HUES6 (cell line): ENCODE results near the gene PDE10A.
"Not testable (repeated sequence)": the region's sequence is repeated elsewhere in the genome, so short reads cannot be mapped to it uniquely, and the experiment has no call there.

Source experiments
- H3K27ac ChIP-seq: 2 replicates; pipeline ENCODE4 v1.7.0; 2013; ENCODE audit warnings: low read depth, mild to moderate bottlenecking, low read length, inconsistent platforms
- H3K27me3 ChIP-seq: 2 replicates; pipeline ENCODE4 v1.6.1; 2013; ENCODE audit warnings: low read length; ENCODE audit not compliant: control insufficient read depth, insufficient read depth
- H3K36me3 ChIP-seq: 2 replicates; pipeline ENCODE4 v1.6.1; 2013; ENCODE audit warnings: low read length; ENCODE audit not compliant: control insufficient read depth, insufficient read depth
- H3K4me1 ChIP-seq: 2 replicates; pipeline ENCODE4 v1.6.1; 2013; ENCODE audit warnings: low read length; ENCODE audit not compliant: control insufficient read depth, insufficient read depth
- H3K4me3 ChIP-seq: 2 replicates; pipeline ENCODE4 v1.5.1; 2013; ENCODE audit warnings: low read depth, low read length
- H3K9ac ChIP-seq: one replicate; pipeline ENCODE4 v1.6.1; 2013; ENCODE audit warnings: mild to moderate bottlenecking, low read length
- H3K9me3 ChIP-seq: 2 replicates; pipeline ENCODE4 v1.6.1; 2013; ENCODE audit warnings: low read depth, low read length; ENCODE audit not compliant: control insufficient read depth, insufficient read depth

PDE10A gene

DNA sequence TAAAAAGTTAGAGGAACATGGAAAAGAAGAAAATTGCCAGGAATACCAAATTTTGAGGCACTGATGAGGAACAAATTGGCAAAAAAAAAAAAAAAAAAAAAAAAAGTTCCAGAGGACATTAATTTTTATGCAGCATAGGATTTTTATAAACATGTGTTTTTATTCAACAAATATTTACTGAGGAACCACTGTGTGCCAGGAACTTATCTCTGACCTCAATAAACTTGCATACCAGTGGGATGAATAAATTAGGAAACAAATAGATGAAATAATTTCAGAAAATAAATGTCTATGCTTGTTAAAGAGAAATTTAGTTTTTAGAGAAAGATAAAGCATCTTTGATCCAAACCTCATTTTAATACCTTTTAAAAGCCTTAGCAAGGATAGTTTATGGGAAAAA is 175.1 kb downstream of the PDE10A start:
- no peak overlapping the region for H3K4me3 ChIP-seq
- no peaks in the 10 kb centered on the region for H3K9me3 ChIP-seq
- H3K4me1 ChIP-seq = peaks cover 7% of the 10 kb centered on the region
- no peaks in the 10 kb centered on the region for H3K36me3 ChIP-seq
- no peak overlapping the region for H3K9ac ChIP-seq
- H3K27ac ChIP-seq = no peak overlapping the region
- no peaks in the 10 kb centered on the region for H3K27me3 ChIP-seq

DNA sequence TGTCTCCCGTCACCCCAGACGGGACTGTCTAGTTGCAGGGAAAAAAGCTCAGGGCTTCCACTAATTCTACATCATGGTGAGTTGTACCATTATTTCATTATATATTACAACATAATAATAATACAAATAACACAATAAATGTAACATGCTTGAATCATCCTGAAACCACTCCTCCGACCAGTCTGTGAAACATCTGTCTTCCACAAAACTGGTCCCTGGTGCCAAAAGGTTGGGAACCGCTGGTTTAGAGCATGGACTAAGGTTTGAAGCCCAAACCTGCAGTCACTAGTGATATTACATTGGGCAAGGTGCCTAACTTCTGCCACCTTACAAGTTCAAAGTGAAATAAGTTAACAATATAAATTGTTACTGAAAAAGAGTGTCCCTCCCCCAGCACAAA is 175.7 kb downstream of the PDE10A start:
- Histone ChIP-seq H3K9me3 (no peaks in the 10 kb centered on the region), H3K27me3 (no peaks in the 10 kb centered on the region), H3K27ac (no peak overlapping the region), H3K4me3 (no peak overlapping the region), H3K9ac (no peak overlapping the region), H3K36me3 (no peaks in the 10 kb centered on the region), H3K4me1 (peaks cover 7% of the 10 kb centered on the region)

DNA sequence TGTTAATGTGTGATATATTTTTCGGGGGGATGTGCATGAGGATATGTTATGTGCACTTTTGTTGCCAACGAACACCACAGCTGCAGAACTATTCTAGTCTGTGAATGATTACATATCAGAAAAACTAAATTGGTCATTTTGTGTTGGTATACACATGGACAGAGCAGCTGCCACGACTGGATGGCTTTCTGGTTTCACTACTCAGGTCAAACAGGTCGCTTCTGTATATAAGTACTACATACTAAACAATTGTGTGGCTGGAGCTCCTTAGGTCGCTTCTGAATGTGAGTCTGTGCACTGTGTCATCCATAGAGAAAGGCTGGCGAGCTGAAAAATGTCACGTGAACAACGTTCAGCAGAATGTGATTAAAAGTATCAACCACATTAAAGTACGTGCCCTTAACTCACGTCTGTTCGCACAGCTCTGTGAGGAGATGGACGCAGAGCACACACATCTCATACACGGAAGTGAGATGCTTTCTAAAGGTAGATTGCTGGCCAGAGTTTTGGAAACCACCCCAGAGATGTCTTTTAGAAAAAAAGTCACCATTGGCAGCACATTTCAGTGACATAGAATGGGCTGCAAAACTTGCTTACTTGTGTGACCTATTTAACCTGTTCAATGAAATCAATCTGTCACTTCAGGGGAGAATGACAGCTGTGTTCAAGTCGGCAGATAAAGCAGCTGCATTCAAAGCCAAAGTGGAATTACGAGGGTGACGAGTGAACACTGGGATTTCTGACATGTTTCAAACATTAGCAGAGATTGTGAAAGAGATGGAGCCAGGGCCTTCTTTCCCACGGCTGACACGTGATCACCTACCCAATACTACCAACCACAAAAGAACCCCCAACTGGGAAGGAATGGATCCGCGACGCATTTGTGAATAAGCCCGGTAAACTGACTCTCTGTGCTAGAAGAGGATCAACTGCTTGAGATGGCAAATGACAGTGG is 176.6 kb downstream of the PDE10A start:
- H3K36me3 ChIP-seq = no peaks in the 10 kb centered on the region
- H3K4me1 ChIP-seq = peaks cover 7% of the 10 kb centered on the region
- no peaks in the 10 kb centered on the region for H3K27me3 ChIP-seq
- no peak overlapping the region for H3K27ac ChIP-seq
- H3K9ac ChIP-seq = no peak overlapping the region
- H3K9me3 ChIP-seq = no peaks in the 10 kb centered on the region
- no peak overlapping the region for H3K4me3 ChIP-seq

- Histone ChIP-seq H3K9ac (no peak overlapping the region), H3K4me3 (no peak overlapping the region), H3K36me3 (no peaks in the 10 kb centered on the region), H3K27ac (no peak overlapping the region), H3K4me1 (peaks cover 7% of the 10 kb centered on the region), H3K9me3 (no peaks in the 10 kb centered on the region), H3K27me3 (no peaks in the 10 kb centered on the region)
Observed at GRCh38 chr6:165484178-165484889, 178.7 kb downstream of the PDE10A start.

DNA sequence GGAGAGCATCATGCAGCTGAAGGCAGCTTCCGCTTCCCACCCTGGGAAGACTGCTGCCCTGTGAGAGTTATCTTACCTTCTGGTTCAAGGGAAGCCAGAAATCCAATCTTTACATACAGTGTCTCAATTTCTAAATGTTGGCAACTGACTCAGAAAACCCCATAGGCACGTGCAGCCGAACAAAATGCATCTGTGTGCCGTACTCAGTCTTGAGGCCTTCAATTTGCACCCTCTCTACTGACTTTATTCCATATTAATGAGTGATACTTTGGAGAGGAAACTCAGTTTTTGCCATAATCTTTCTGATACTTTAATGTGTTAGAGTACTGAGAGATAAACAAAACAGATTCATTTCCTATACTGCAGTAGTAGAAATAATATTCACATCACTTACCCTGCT is 181.1 kb downstream of the PDE10A start:
- Histone ChIP-seq H3K9ac (no peak overlapping the region), H3K4me1 (peaks cover 18% of the 10 kb centered on the region), H3K27me3 (no peaks in the 10 kb centered on the region), H3K9me3 (no peaks in the 10 kb centered on the region), H3K27ac (no peak overlapping the region), H3K36me3 (no peaks in the 10 kb centered on the region), H3K4me3 (no peak overlapping the region)

GRCh38 chr6:165480916-165481315 is 182.1 kb downstream of the PDE10A start:
- H3K9ac ChIP-seq = no peak overlapping the region
- no peak overlapping the region for H3K4me3 ChIP-seq
- H3K9me3 ChIP-seq = no peaks in the 10 kb centered on the region
- H3K36me3 ChIP-seq = no peaks in the 10 kb centered on the region
- no peak overlapping the region for H3K27ac ChIP-seq
- peaks cover 18% of the 10 kb centered on the region for H3K4me1 ChIP-seq
- H3K27me3 ChIP-seq = no peaks in the 10 kb centered on the region

DNA sequence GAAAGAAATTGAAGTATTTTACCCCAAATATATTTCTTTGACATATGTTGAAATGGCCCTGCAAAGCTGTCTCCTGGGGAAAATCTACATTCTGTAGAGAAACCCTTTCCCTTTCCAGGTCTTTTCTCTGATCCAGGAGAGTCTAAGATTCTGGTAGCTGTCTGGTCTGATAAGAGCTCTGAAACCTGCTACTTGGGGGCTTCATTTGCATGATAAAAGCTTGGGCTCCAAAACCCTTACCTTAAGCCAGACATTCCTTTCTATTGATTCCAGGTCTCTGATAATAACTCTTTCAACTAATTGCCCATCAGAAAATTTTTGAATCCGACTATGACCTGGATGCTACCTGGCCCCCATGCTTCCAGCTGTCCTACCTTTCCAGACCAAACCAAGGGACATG is 184.5 kb downstream of the PDE10A start:
- Histone ChIP-seq H3K27ac (no peak overlapping the region), H3K4me1 (peaks cover 11% of the 10 kb centered on the region), H3K9ac (no peak overlapping the region), H3K4me3 (no peak overlapping the region), H3K36me3 (no peaks in the 10 kb centered on the region), H3K27me3 (no peaks in the 10 kb centered on the region), H3K9me3 (no peaks in the 10 kb centered on the region)

GRCh38 chr6:165469483-165469882 is 193.6 kb downstream of the PDE10A start:
- H3K27me3 ChIP-seq = no peaks in the 10 kb centered on the region
- no peak overlapping the region for H3K9ac ChIP-seq
- H3K4me3 ChIP-seq = no peak overlapping the region
- no peaks in the 10 kb centered on the region for H3K4me1 ChIP-seq
- no peaks in the 10 kb centered on the region for H3K36me3 ChIP-seq
- H3K27ac ChIP-seq = no peak overlapping the region
- H3K9me3 ChIP-seq = peaks cover 13% of the 10 kb centered on the region

GRCh38 chr6:165468340-165469235 is 194.5 kb downstream of the PDE10A start:
- no peaks in the 10 kb centered on the region for H3K36me3 ChIP-seq

DNA sequence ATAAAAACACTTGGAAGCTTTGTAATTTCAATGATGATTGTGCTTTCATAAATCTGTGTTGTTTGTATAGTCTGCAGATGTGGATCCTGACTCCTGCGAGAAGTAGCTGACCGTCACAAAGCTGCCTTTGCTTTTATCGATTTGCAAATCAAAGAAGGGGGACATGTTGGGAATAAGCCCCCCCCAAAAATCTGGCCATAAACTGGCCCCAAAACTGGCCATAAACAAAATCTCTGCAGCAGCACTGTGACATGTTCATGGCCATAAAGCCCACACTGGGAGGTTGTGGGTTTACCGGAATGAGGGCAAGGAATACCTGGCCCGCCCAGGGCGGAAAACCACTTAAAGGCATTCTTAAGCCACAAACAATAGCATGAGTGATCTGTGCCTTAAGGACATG is 199.5 kb downstream of the PDE10A start:
- H3K36me3 ChIP-seq, H3K27ac ChIP-seq, H3K27me3 ChIP-seq, H3K9ac ChIP-seq, H3K4me1 ChIP-seq, H3K4me3 ChIP-seq: not testable (repeated sequence)
- H3K9me3 ChIP-seq = peaks cover 28% of the 10 kb centered on the region

More at GRCh38 chr6:165468340-165469235, 194.5 kb downstream of the PDE10A start:
- no peak overlapping the region for H3K4me3 ChIP-seq
- no peaks in the 10 kb centered on the region for H3K27me3 ChIP-seq
- peaks cover 19% of the 10 kb centered on the region for H3K9me3 ChIP-seq
- no peak overlapping the region for H3K9ac ChIP-seq
- H3K27ac ChIP-seq = no peak overlapping the region
- H3K4me1 ChIP-seq = no peaks in the 10 kb centered on the region
